Epithelial cell of esophagus (primary cell): ENCODE results near the gene SLC7A6OS.
A peak's percentile ranks its signal among the peaks of the same experiment; 100 is the strongest.

Experiments used
- DNase-seq: peaks from one replicate; pipeline ENCODE4 v3.0.0; 2010; ENCODE audit warnings: low read depth
- H3K4me3 ChIP-seq: 2 replicates; pipeline ENCODE4 v1.5.1; 2011; ENCODE audit warnings: mild to moderate bottlenecking, low read length, control low read depth
- CTCF ChIP-seq: IDR thresholded peaks from 2 replicates; pipeline ENCODE4 v1.5.1; 2011; ENCODE audit warnings: low read depth, mild to moderate bottlenecking, low read length, control low read depth, inconsistent platforms; ENCODE audit not compliant: insufficient read depth; ENCODE audit errors: missing control alignments

Gene SLC7A6OS

GRCh38 chr16:68300734-68301459 is 9.8 kb downstream of the SLC7A6OS start:
- no peak for DNase-seq
- no peak overlapping the region for H3K4me3 ChIP-seq
- TF ChIP-seq CTCF = no peak

GRCh38 chr16:68299571-68300453 is 10.9 kb downstream of the SLC7A6OS start:
- DNase-seq = peak; percentile 81
- no peak for TF ChIP-seq CTCF
- H3K4me3 ChIP-seq = no peak overlapping the region

GRCh38 chr16:68298907-68299561 is 11.7 kb downstream of the SLC7A6OS start:
- no peak for TF ChIP-seq CTCF
- DNase-seq = peak; percentile 96
- H3K4me3 ChIP-seq = no peak overlapping the region

- no peak overlapping the region for H3K4me3 ChIP-seq
- no peak for DNase-seq
- no peak for TF ChIP-seq CTCF
These were observed 12.4 kb downstream of the SLC7A6OS start for GRCh38 chr16:68298312-68298711.

GRCh38 chr16:68297908-68298307 is 12.8 kb downstream of the SLC7A6OS start:
- no peak overlapping the region for H3K4me3 ChIP-seq
- peak; percentile 81 for DNase-seq
- TF ChIP-seq CTCF = no peak

- TF ChIP-seq CTCF = no peak
- DNase-seq = no peak
- no peak overlapping the region for H3K4me3 ChIP-seq
These were observed 14.1 kb downstream of the SLC7A6OS start for GRCh38 chr16:68296693-68297092.
